Common myeloid progenitor, CD34-positive (primary cell): ENCODE results near the gene RNASE7.
A peak's percentile ranks its signal among the peaks of the same experiment; 100 is the strongest.

ENCODE experiments used
- CTCF ChIA-PET: fragments of 350-600 bp; sonication (Branson Sonifier 250); formaldehyde crosslinking; loops from one replicate; lab custom pipeline; 2021; ENCODE audit warnings: antibody characterized with exemption; lab: Charles Lee
- POLR2A ChIA-PET: fragments of 350-600 bp; sonication (Branson Sonifier 250); formaldehyde crosslinking; loops from one replicate; lab custom pipeline; 2021; ENCODE audit warnings: antibody characterized with exemption; lab: Charles Lee
- DNase-seq, 3 donors: peaks; one replicate each; pipeline versions ENCODE4 v3.0.0 to v3.0.0-alpha.2; 2013
- H3K27ac ChIP-seq, 2 experiments: 1 replicate in 1 of 2; 2 replicates in 1 of 2; pipeline ENCODE4 v1.7.0; 2013; ENCODE audit warnings: inconsistent platforms in 2 of 2, low read length in 2 of 2, mild to moderate bottlenecking in 2 of 2, low read depth in 1 of 2, moderate library complexity in 1 of 2; ENCODE audit not compliant: severe bottlenecking in 2 of 2, insufficient read depth in 1 of 2, poor library complexity in 1 of 2
- H3K27me3 ChIP-seq, 5 experiments: replicated peaks in 2 of 5; 1 replicate in 3 of 5; 2 replicates in 2 of 5; pipeline versions ENCODE4 v1.6.1 to v1.7.0; 2013; ENCODE audit warnings: low read length in 4 of 5, mild to moderate bottlenecking in 2 of 5, moderate library complexity in 2 of 5, inconsistent platforms in 1 of 5; ENCODE audit not compliant: insufficient read depth in 5 of 5, control insufficient read depth in 4 of 5
- H3K36me3 ChIP-seq, 4 experiments: 1 replicate in 2 of 4; 2 replicates in 2 of 4; pipeline versions ENCODE4 v1.6.1 to v1.7.0; 2013; ENCODE audit warnings: low read length in 3 of 4, control low read depth in 1 of 4, mild to moderate bottlenecking in 1 of 4; ENCODE audit not compliant: control insufficient read depth in 4 of 4, insufficient read depth in 4 of 4
- H3K4me1 ChIP-seq, 4 experiments: 1 replicate in 3 of 4; 2 replicates in 1 of 4; pipeline versions ENCODE4 v1.6.1 to v1.7.1; 2013; ENCODE audit warnings: low read length in 3 of 4, mild to moderate bottlenecking in 3 of 4, control low read depth in 1 of 4, inconsistent platforms in 1 of 4, moderate library complexity in 1 of 4; ENCODE audit not compliant: control insufficient read depth in 4 of 4, insufficient read depth in 4 of 4; ENCODE audit errors: control extremely low read depth in 1 of 4
- H3K4me3 ChIP-seq, 7 experiments: 1 replicate in 4 of 7; 2 replicates in 3 of 7; pipeline versions ENCODE4 v1.5.1 to v1.7.0; 2013; ENCODE audit warnings: mild to moderate bottlenecking in 7 of 7, low read length in 6 of 7, moderate library complexity in 6 of 7, inconsistent platforms in 2 of 7, low read depth in 2 of 7, control low read depth in 1 of 7; ENCODE audit not compliant: insufficient read depth in 4 of 7, control insufficient read depth in 1 of 7; ENCODE audit errors: extremely low read depth in 1 of 7
- H3K9me3 ChIP-seq, 5 experiments: 1 replicate in 4 of 5; 2 replicates in 1 of 5; pipeline versions ENCODE4 v1.6.1 to v1.7.1; 2013; ENCODE audit warnings: low read length in 4 of 5, mild to moderate bottlenecking in 2 of 5, inconsistent platforms in 1 of 5, low read depth in 1 of 5, moderate library complexity in 1 of 5; ENCODE audit not compliant: control insufficient read depth in 4 of 5, insufficient read depth in 2 of 5; ENCODE audit errors: control extremely low read depth in 1 of 5
- WGBS: methylation state at CpG from one replicate; pipeline ENCODE4 v1.1.5; 2013; ENCODE audit not compliant: insufficient coverage; 5-methylcytosine and 5-hydroxymethylcytosine counted together

The RNASE7 gene

GRCh38 chr14:21026274-21026987 lies 15.7 kb upstream of the RNASE7 start:
- Histone ChIP-seq H3K4me3 (peak overlapping the region in 1 of 7 experiments; percentile 89), H3K36me3 (peaks cover 0 to 2% (median 0%) of the 10 kb centered on the region in 4 experiments), H3K4me1 (peaks cover 3 to 26% (median 12%) of the 10 kb centered on the region in 4 experiments), H3K27ac (no peak overlapping the region), H3K9me3 (no peaks in the 10 kb centered on the region), H3K27me3 (peaks cover 0 to 18% (median 6%) of the 10 kb centered on the region in 5 experiments)
- ChIA-PET CTCF (interaction anchor here (1.0 to 5.5 kb wide), 5 partner anchors 10 to 167 kb away, joined by 3 to 63 read pairs (median 3); no protein-coding TSS in a partner anchor), POLR2A (interaction anchor here (1.6 kb wide), 1 partner anchor 18 kb away, joined by 3 read pairs; no protein-coding TSS in a partner anchor)
- DNase-seq: no peak
- 63% methylated on average over 2 of the region's 7 CpGs for WGBS

- no peaks in the 10 kb centered on the region for H3K9me3 ChIP-seq
- no peaks in the 10 kb centered on the region for H3K36me3 ChIP-seq
- H3K27me3 ChIP-seq: peaks cover 0 to 21% (median 6%) of the 10 kb centered on the region in 5 experiments
- peaks cover 3 to 26% (median 12%) of the 10 kb centered on the region in 4 experiments for H3K4me1 ChIP-seq
- DNase-seq: no peak
- no peak overlapping the region for H3K27ac ChIP-seq
- 73% methylated on average over 3 of the region's 3 CpGs for WGBS
- POLR2A ChIA-PET: interaction anchor here (1.6 kb wide), 1 partner anchor 17 kb away, joined by 3 read pairs; no protein-coding TSS in a partner anchor
- CTCF ChIA-PET: interaction anchor here (1.0 to 5.5 kb wide), 5 partner anchors 10 to 168 kb away, joined by 3 to 63 read pairs (median 3); no protein-coding TSS in a partner anchor
- H3K4me3 ChIP-seq: no peak overlapping the region
Observed at GRCh38 chr14:21026988-21027315, 15.2 kb upstream of the RNASE7 start.

DNA sequence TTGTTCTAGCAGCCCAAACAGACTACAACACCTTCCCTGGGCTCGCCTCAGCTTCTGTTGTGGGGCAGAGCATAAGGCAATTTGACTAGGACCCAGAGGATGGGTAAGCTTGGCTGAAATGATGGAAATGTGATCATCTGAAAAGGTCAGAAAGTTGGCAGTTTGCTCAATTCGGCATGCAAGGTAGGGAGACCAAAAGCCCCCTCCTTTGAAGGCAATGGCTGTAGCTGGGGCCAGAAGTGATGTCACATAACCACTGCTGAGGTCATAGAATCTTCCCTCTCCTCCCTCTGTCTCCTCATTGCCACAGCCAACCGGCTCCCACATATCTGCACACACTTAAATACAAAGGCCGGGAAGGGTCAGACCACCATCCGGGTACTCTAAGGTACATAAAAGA lies 12.2 kb upstream of the RNASE7 start, which contains the start of gene TPPP2:
Gene TPPP2, plus strand, starts transcription at position 301 of the 400 bp plus-strand sequence. CDS start 365 bp downstream, outside the sequence.
- no peak for DNase-seq
- Histone ChIP-seq H3K9me3 (no peaks in the 10 kb centered on the region), H3K27ac (no peak within 1 kb of the TSS), H3K36me3 (no peaks in the 10 kb centered on the region), H3K27me3 (peaks cover 0 to 6% (median 0%) of the 10 kb centered on the region in 5 experiments), H3K4me3 (no peak within 1 kb of the TSS), H3K4me1 (peaks cover 0 to 13% (median 4%) of the 10 kb centered on the region in 4 experiments)
- ChIA-PET POLR2A (no interaction called here), CTCF (interaction anchor here (0.8 to 5.5 kb wide), 4 partner anchors 11 to 18 kb away, joined by 3 to 63 read pairs (median 12); partner anchors contain the start of gene RNASE7)
- 100% methylated on average over 1 of the region's 5 CpGs for WGBS

DNA sequence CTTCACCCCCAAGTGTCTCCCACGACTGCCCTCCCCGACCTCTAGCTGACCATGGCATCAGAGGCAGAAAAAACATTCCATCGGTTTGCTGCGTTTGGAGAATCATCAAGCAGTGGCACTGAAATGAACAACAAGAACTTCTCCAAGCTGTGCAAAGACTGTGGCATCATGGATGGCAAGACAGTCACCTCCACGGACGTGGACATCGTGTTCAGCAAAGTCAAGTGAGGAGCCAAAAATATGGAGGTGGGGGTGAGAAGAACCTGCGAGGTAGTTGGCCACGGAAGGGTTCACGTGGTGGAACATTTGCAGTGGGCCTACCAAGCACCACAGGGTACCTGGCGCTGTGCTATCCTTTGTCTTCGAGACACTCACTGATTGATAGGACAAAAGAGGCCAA lies 11.6 kb upstream of the RNASE7 start:
- Histone ChIP-seq H3K27me3 (peaks cover 0 to 6% (median 0%) of the 10 kb centered on the region in 5 experiments), H3K4me3 (no peak overlapping the region), H3K9me3 (no peaks in the 10 kb centered on the region), H3K4me1 (peaks cover 0 to 13% (median 3%) of the 10 kb centered on the region in 4 experiments), H3K36me3 (no peaks in the 10 kb centered on the region), H3K27ac (no peak overlapping the region)
- 91% methylated on average over 10 of the region's 12 CpGs for WGBS
- no peak for DNase-seq
- CTCF ChIA-PET: interaction anchor here (0.8 to 5.5 kb wide), 4 partner anchors 11 to 19 kb away, joined by 3 to 63 read pairs (median 12); partner anchors contain the start of gene RNASE7
- POLR2A ChIA-PET: no interaction called here

GRCh38 chr14:21032326-21033132 lies 9.6 kb upstream of the RNASE7 start:
- Histone ChIP-seq H3K27me3 (peaks cover 0 to 3% (median 0%) of the 10 kb centered on the region in 5 experiments), H3K36me3 (no peaks in the 10 kb centered on the region), H3K4me1 (peaks cover 0 to 4% (median 1%) of the 10 kb centered on the region in 4 experiments), H3K4me3 (no peak overlapping the region), H3K27ac (no peak overlapping the region), H3K9me3 (no peaks in the 10 kb centered on the region)
- ChIA-PET CTCF (interaction anchor here (1.2 to 6.9 kb wide), 7 partner anchors 9 to 72 kb away, joined by 3 to 155 read pairs (median 8); partner anchors contain the start of gene RNASE7), POLR2A (no interaction called here)
- WGBS: 100% methylated on average over 2 of the region's 5 CpGs
- DNase-seq: no peak

- ChIA-PET CTCF (interaction anchor here (1.2 to 6.9 kb wide), 4 partner anchors 15 to 72 kb away, joined by 3 to 155 read pairs (median 8); no protein-coding TSS in a partner anchor), POLR2A (no interaction called here)
- Histone ChIP-seq H3K36me3 (no peaks in the 10 kb centered on the region), H3K9me3 (no peaks in the 10 kb centered on the region), H3K4me1 (peaks cover 0 to 4% (median 1%) of the 10 kb centered on the region in 4 experiments), H3K4me3 (no peak overlapping the region), H3K27ac (no peak overlapping the region), H3K27me3 (peaks cover 0 to 3% (median 0%) of the 10 kb centered on the region in 5 experiments)
- 92% methylated on average over 3 of the region's 4 CpGs for WGBS
- DNase-seq: no peak
Observed at GRCh38 chr14:21033133-21033698, 8.9 kb upstream of the RNASE7 start.
